NCI-H2171 (cell line): ENCODE measurements around the gene PYDC2.
A peak's percentile ranks its signal among the peaks of the same experiment; 100 is the strongest.
"Not testable (repeated sequence)": the region's sequence is repeated elsewhere in the genome, so short reads cannot be mapped to it uniquely, and the experiment has no call there.

ENCODE experiments used
- DNase-seq: peaks from one replicate; lab custom pipeline; 2025; lab: John Stamatoyannopoulos, UW

Gene PYDC2

GRCh38 chr3:191470545-191470944, 9.6 kb downstream of the PYDC2 start:
- no peak for DNase-seq

- no peak for DNase-seq
Observed at GRCh38 chr3:191473661-191474198, 12.8 kb downstream of the PYDC2 start.

- no peak for DNase-seq
Observed at GRCh38 chr3:191476066-191476772, 15.3 kb downstream of the PYDC2 start.

GRCh38 chr3:191483994-191484393, 23.0 kb downstream of the PYDC2 start:
- DNase-seq = not testable (repeated sequence)

- no peak for DNase-seq
Observed at GRCh38 chr3:191484461-191484860, 23.5 kb downstream of the PYDC2 start.

- DNase-seq = no peak
Observed at GRCh38 chr3:191492601-191493000, 31.6 kb downstream of the PYDC2 start.

GRCh38 chr3:191493336-191493735, 32.4 kb downstream of the PYDC2 start:
- DNase-seq = no peak

- peak; percentile 4 for DNase-seq
Observed at GRCh38 chr3:191499307-191500080, 38.5 kb downstream of the PYDC2 start.

- DNase-seq = no peak
Observed at GRCh38 chr3:191500892-191501291, 39.9 kb downstream of the PYDC2 start.

- no peak for DNase-seq
Observed at GRCh38 chr3:191502583-191502982, 41.6 kb downstream of the PYDC2 start.

GRCh38 chr3:191509078-191509477, 48.1 kb downstream of the PYDC2 start:
- no peak for DNase-seq
